Activated CD8-positive, alpha-beta T cell treated with anti-CD3 and anti-CD28 coated beads for 36 hours (primary cell): ENCODE results near the gene DPM2. TPM values are rescaled to one million over a fixed set of nuclear protein-coding genes. Genes with fewer than 3 reads are reported as not detected.

Experiments
- ATAC-seq: fragments of 200-7000 bp; cut with Tn5 transposase; one replicate; pipeline ENCODE4 v1.10.0; 2021; ENCODE audit warnings: mild to moderate bottlenecking, moderate library complexity
- CTCF ChIA-PET: fragments of 350-600 bp; sonication (Branson Sonifier 250); formaldehyde crosslinking; loops from one replicate; lab custom pipeline; 2021; ENCODE audit warnings: antibody characterized with exemption; lab: Charles Lee
- POLR2A ChIA-PET: fragments of 350-600 bp; sonication (Branson Sonifier 250); formaldehyde crosslinking; loops from one replicate; lab custom pipeline; 2021; ENCODE audit warnings: antibody characterized with exemption; lab: Charles Lee
- DNase-seq: peaks from one replicate; pipeline ENCODE4 v3.0.0-alpha.2; 2020
- H3K27ac Mint-ChIP-seq: one replicate; pipeline ENCODE4 v1.8.0; 2021; ENCODE audit warnings: mild to moderate bottlenecking, mixed read lengths
- H3K27me3 Mint-ChIP-seq: one replicate; pipeline ENCODE4 v1.8.0; 2021; ENCODE audit warnings: mixed read lengths
- H3K36me3 Mint-ChIP-seq: one replicate; pipeline ENCODE4 v1.8.0; 2021; ENCODE audit warnings: low read depth, mixed read lengths
- H3K4me1 Mint-ChIP-seq: one replicate; pipeline ENCODE4 v1.8.0; 2021; ENCODE audit warnings: low read depth, mixed read lengths
- H3K4me3 Mint-ChIP-seq: one replicate; pipeline ENCODE4 v1.8.0; 2021; ENCODE audit warnings: mild to moderate bottlenecking, moderate library complexity, mixed read lengths
- H3K9me3 Mint-ChIP-seq: one replicate; pipeline ENCODE4 v1.8.0; 2021; ENCODE audit warnings: mixed read lengths
- intact Hi-C: fragments of 100-400 bp; cut with micrococcal nuclease; formaldehyde crosslinking; loops from one replicate; pipeline ENCODE4 v1.10.0; 2022
- total RNA-seq, 2 experiments: library from RNA; stranded (reverse); gene quantifications; one replicate each; pipeline ENCODE4 v1.2.3, GENCODE V29; 2021
- TF ChIP-seq, protein P1 (sequence below): fragments of 200-600 bp; IDR thresholded peaks from one replicate; pipeline ENCODE4 v1.8.0; 2022; ENCODE audit warnings: antibody characterized with exemption, mild to moderate bottlenecking

The DPM2 gene
- total RNA-seq, 2 experiments from 2014 or later: 41.3 to 43.9 TPM

GRCh38 chr9:127897193-127897692, 40.4 kb downstream of the DPM2 start:
- CTCF ChIA-PET: interaction anchor here (2.6 to 3.0 kb wide), 2 partner anchors 24 to 27 kb away, joined by 11 to 16 read pairs; no protein-coding TSS in a partner anchor
- H3K9me3 Mint-ChIP-seq: peaks cover 15% of the 10 kb centered on the region
- H3K36me3 Mint-ChIP-seq: peaks cover 58% of the 10 kb centered on the region
- H3K27me3 Mint-ChIP-seq: no peaks in the 10 kb centered on the region
- H3K4me1 Mint-ChIP-seq: peaks cover 23% of the 10 kb centered on the region
- peak overlapping the region; percentile 82 for H3K4me3 Mint-ChIP-seq
- no peak overlapping the region for H3K27ac Mint-ChIP-seq
- intact Hi-C loops: no loop called here
- TF ChIP-seq, protein P1, sequence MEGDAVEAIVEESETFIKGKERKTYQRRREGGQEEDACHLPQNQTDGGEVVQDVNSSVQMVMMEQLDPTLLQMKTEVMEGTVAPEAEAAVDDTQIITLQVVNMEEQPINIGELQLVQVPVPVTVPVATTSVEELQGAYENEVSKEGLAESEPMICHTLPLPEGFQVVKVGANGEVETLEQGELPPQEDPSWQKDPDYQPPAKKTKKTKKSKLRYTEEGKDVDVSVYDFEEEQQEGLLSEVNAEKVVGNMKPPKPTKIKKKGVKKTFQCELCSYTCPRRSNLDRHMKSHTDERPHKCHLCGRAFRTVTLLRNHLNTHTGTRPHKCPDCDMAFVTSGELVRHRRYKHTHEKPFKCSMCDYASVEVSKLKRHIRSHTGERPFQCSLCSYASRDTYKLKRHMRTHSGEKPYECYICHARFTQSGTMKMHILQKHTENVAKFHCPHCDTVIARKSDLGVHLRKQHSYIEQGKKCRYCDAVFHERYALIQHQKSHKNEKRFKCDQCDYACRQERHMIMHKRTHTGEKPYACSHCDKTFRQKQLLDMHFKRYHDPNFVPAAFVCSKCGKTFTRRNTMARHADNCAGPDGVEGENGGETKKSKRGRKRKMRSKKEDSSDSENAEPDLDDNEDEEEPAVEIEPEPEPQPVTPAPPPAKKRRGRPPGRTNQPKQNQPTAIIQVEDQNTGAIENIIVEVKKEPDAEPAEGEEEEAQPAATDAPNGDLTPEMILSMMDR: no peak
- ATAC-seq: peak; percentile 29
- peak; percentile 56 for DNase-seq
- POLR2A ChIA-PET: interaction anchor here (1.0 to 3.7 kb wide), 6 partner anchors 10 to 112 kb away, joined by 3 to 19 read pairs (median 4); partner anchors contain the start of genes CDK9 and ST6GALNAC4

GRCh38 chr9:127896395-127897192, 41.1 kb downstream of the DPM2 start:
- ChIA-PET POLR2A (interaction anchor here (0.9 to 3.7 kb wide), 7 partner anchors 9 to 111 kb away, joined by 3 to 19 read pairs (median 4); partner anchors contain the start of genes CDK9 and ST6GALNAC4), CTCF (interaction anchor here (2.6 kb wide), 2 partner anchors 25 to 26 kb away, joined by 8 to 11 read pairs; no protein-coding TSS in a partner anchor)
- H3K4me1 Mint-ChIP-seq: peaks cover 20% of the 10 kb centered on the region
- ATAC-seq: no peak
- H3K27ac Mint-ChIP-seq: no peak overlapping the region
- intact Hi-C loops: no loop called here
- H3K36me3 Mint-ChIP-seq: peaks cover 59% of the 10 kb centered on the region
- peaks cover 15% of the 10 kb centered on the region for H3K9me3 Mint-ChIP-seq
- DNase-seq: no peak
- no peak overlapping the region for H3K4me3 Mint-ChIP-seq
- TF ChIP-seq, protein P1: no peak
- no peaks in the 10 kb centered on the region for H3K27me3 Mint-ChIP-seq

- peaks cover 15% of the 10 kb centered on the region for H3K9me3 Mint-ChIP-seq
- no peak overlapping the region for H3K27ac Mint-ChIP-seq
- ATAC-seq: no peak
- ChIA-PET CTCF (interaction anchor here (1.5 to 2.6 kb wide), 2 partner anchors 23 to 26 kb away, joined by 4 to 8 read pairs; no protein-coding TSS in a partner anchor), POLR2A (interaction anchor here (0.9 to 2.6 kb wide), 3 partner anchors 8 to 14 kb away, joined by 3 to 10 read pairs (median 5); no protein-coding TSS in a partner anchor)
- peaks cover 61% of the 10 kb centered on the region for H3K36me3 Mint-ChIP-seq
- H3K27me3 Mint-ChIP-seq: no peaks in the 10 kb centered on the region
- no peak for DNase-seq
- H3K4me1 Mint-ChIP-seq: peaks cover 18% of the 10 kb centered on the region
- TF ChIP-seq, protein P1: no peak
- intact Hi-C loops: no loop called here
- no peak overlapping the region for H3K4me3 Mint-ChIP-seq
Observed at GRCh38 chr9:127895811-127896210, 41.8 kb downstream of the DPM2 start.

DNA sequence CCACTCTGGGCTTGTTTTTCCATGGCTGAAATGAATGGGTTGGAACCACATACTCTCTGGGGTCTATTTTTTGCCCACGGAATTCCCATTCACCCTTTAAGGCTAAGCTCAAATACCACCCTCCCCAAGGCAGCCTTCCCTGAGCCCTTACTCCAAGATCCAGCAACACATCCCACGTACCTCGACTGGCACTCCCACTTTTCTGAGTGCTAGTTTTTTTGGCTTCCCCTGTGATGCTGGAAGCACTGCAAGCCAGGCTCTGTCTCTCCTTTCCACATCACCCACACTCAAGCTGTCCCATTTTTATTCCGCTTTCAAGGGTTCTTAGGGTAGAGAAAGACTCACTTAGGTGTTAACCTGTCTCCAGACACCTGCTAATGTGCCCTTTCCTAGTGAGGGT, 44.3 kb downstream of the DPM2 start:
- ChIA-PET POLR2A (interaction anchor here (1.7 to 2.1 kb wide), 2 partner anchors 11 kb away, joined by 6 read pairs; no protein-coding TSS in a partner anchor), CTCF (interaction anchor here (1.6 to 3.1 kb wide), 2 partner anchors 23 to 28 kb away, joined by 3 to 14 read pairs; no protein-coding TSS in a partner anchor)
- peaks cover 10% of the 10 kb centered on the region for H3K4me1 Mint-ChIP-seq
- no peak overlapping the region for H3K27ac Mint-ChIP-seq
- no peak for DNase-seq
- TF ChIP-seq, protein P1: no peak
- intact Hi-C loops: no loop called here
- H3K4me3 Mint-ChIP-seq: no peak overlapping the region
- no peaks in the 10 kb centered on the region for H3K27me3 Mint-ChIP-seq
- no peak for ATAC-seq
- peaks cover 69% of the 10 kb centered on the region for H3K36me3 Mint-ChIP-seq
- peaks cover 15% of the 10 kb centered on the region for H3K9me3 Mint-ChIP-seq
